Liver (tissue), 9 donors: ENCODE data around the gene PPDPF. TPM values are rescaled to one million over a fixed set of nuclear protein-coding genes. Genes with fewer than 3 reads are reported as not detected.

Source experiments
- DNase-seq: peaks from one replicate; pipeline ENCODE4 v3.0.0-alpha.2; 2017; ENCODE audit warnings: low spot score
- H3K27ac ChIP-seq, 2 donors: one replicate each; pipeline ENCODE4 v1.7.0; 2013; ENCODE audit warnings: inconsistent platforms in 2 of 2, low read length in 2 of 2, control low read depth in 1 of 2, low read depth in 1 of 2, mild to moderate bottlenecking in 1 of 2
- H3K27me3 ChIP-seq, 4 donors: one replicate each; pipeline versions ENCODE4 v1.6.1 to v1.7.0; 2013; ENCODE audit warnings: low read length in 3 of 4, inconsistent platforms in 1 of 4, mild to moderate bottlenecking in 1 of 4, moderate library complexity in 1 of 4; ENCODE audit not compliant: control insufficient read depth in 4 of 4, insufficient read depth in 4 of 4
- H3K36me3 ChIP-seq, 4 donors: one replicate each; pipeline versions ENCODE4 v1.6.1 to v1.7.0; 2013; ENCODE audit warnings: low read length in 3 of 4, mild to moderate bottlenecking in 3 of 4, low read depth in 1 of 4, moderate library complexity in 1 of 4; ENCODE audit not compliant: control insufficient read depth in 4 of 4, insufficient read depth in 3 of 4
- H3K4me1 ChIP-seq, 4 donors: one replicate each; pipeline versions ENCODE4 v1.6.1 to v1.7.0; 2013; ENCODE audit warnings: low read length in 3 of 4, mild to moderate bottlenecking in 3 of 4, moderate library complexity in 1 of 4; ENCODE audit not compliant: control insufficient read depth in 4 of 4, insufficient read depth in 4 of 4
- H3K4me3 ChIP-seq, 3 donors: one replicate each; pipeline versions ENCODE4 v1.6.1 to v1.7.0; 2013; ENCODE audit warnings: low read length in 3 of 3, control low read depth in 1 of 3, low read depth in 1 of 3, mild to moderate bottlenecking in 1 of 3
- H3K9ac ChIP-seq, 2 donors: one replicate each; pipeline ENCODE4 v1.7.0; 2013; ENCODE audit warnings: low read length in 2 of 2, mild to moderate bottlenecking in 2 of 2, moderate library complexity in 2 of 2, control low read depth in 1 of 2, low read depth in 1 of 2
- H3K9me3 ChIP-seq, 4 donors: one replicate each; pipeline versions ENCODE4 v1.6.1 to v1.7.0; 2013; ENCODE audit warnings: low read length in 3 of 4; ENCODE audit not compliant: control insufficient read depth in 4 of 4
- ATF3 ChIP-seq: IDR thresholded peaks from 2 replicates; pipeline ENCODE4 v1.6.1; 2016; ENCODE audit warnings: antibody characterized with exemption
- EGR1 ChIP-seq, 2 donors: IDR thresholded peaks; 2 replicates each; pipeline ENCODE4 v1.6.1; 2016 to 2018; ENCODE audit warnings: antibody characterized with exemption in 2 of 2, low read depth in 2 of 2
- FOXA1 ChIP-seq: IDR thresholded peaks from 2 replicates; pipeline ENCODE4 v1.6.1; 2016; ENCODE audit warnings: antibody characterized with exemption
- FOXA2 ChIP-seq: IDR thresholded peaks from 2 replicates; pipeline ENCODE4 v1.6.1; 2016; ENCODE audit warnings: antibody characterized with exemption
- GABPA ChIP-seq, 2 donors: IDR thresholded peaks in 1 of 2; conservative IDR thresholded peaks in 1 of 2; 2 replicates each; pipeline ENCODE4 v1.6.1; 2016; ENCODE audit warnings: antibody characterized with exemption in 2 of 2, mild to moderate bottlenecking in 1 of 2, moderate library complexity in 1 of 2
- HNF4A ChIP-seq, 2 donors: conservative IDR thresholded peaks; 2 replicates each; pipeline ENCODE4 v1.6.1; 2016; ENCODE audit warnings: antibody characterized with exemption in 2 of 2, mild to moderate bottlenecking in 2 of 2
- HNF4G ChIP-seq: IDR thresholded peaks from 2 replicates; pipeline ENCODE4 v1.6.1; 2016; ENCODE audit warnings: antibody characterized with exemption
- JUND ChIP-seq, 2 donors: IDR thresholded peaks; 2 replicates each; pipeline ENCODE4 v1.6.1; 2016; ENCODE audit warnings: antibody characterized with exemption in 2 of 2
- NR2F2 ChIP-seq: IDR thresholded peaks from 2 replicates; pipeline ENCODE4 v1.6.1; 2016; ENCODE audit warnings: antibody characterized with exemption
- RAD21 ChIP-seq, 2 donors: IDR thresholded peaks; 2 replicates each; pipeline ENCODE4 v1.6.1; 2016; ENCODE audit warnings: antibody characterized with exemption in 2 of 2, mild to moderate bottlenecking in 2 of 2
- RXRA ChIP-seq, 2 donors: IDR thresholded peaks; 2 replicates each; pipeline ENCODE4 v1.6.1; 2017 to 2018; ENCODE audit warnings: antibody characterized with exemption in 2 of 2, mild to moderate bottlenecking in 1 of 2
- YY1 ChIP-seq: IDR thresholded peaks from 2 replicates; pipeline ENCODE4 v1.6.1; 2016; ENCODE audit warnings: antibody characterized with exemption, mild to moderate bottlenecking
- WGBS: extraction: QIAGEN DNeasy Blood & Tissue Kit; methylation state at CpG from one replicate; pipeline ENCODE4 v1.1.7; 2013; 5-methylcytosine and 5-hydroxymethylcytosine counted together
- polyA plus RNA-seq, 2 donors: library from polyadenylated mRNA; stranded (reverse) in 1 of 2; unstranded in 1 of 2; fragments of 200-250 nt in 1 of 2; fragments of >200 nt in 1 of 2; fragmentation: Nextera tagmentation in 1 of 2; extraction: Ambion mirVana in 1 of 2; gene quantifications; one replicate each; pipeline versions ENCODE4 v1.2.1 to v1.2.3, GENCODE V29; 2013 to 2015
- total RNA-seq, 2 donors: library from RNA; depleted of rRNA; stranded (reverse); fragments of >200 nt; gene quantifications; one replicate each; pipeline ENCODE4 v1.2.3, GENCODE V29; 2014
- TF ChIP-seq, protein P1 (sequence below): IDR thresholded peaks from 2 replicates; pipeline ENCODE4 v1.6.1; 2016; ENCODE audit warnings: antibody characterized with exemption, mild to moderate bottlenecking
- TF ChIP-seq, protein P2 (sequence below): fragments of 150-350 bp; IDR thresholded peaks from 2 replicates; pipeline ENCODE4 v1.5.1; 2017; ENCODE audit warnings: improper control_type of control experiment, low read depth, low read length; ENCODE audit not compliant: missing input control
- donor health status: healthy.
- donor health status: healthy.
- donor health status: healthy.
- donor health status: healthy.
- donor health status: healthy.

PPDPF gene
- total and polyA plus RNA-seq, 4 donors = 8.3 to 196 (median 25.3) TPM

- H3K27me3 ChIP-seq = peaks cover 0 to 9% (median 2%) of the 10 kb centered on the region in 4 donors
- peaks cover 0 to 6% (median 2%) of the 10 kb centered on the region in 4 donors for H3K4me1 ChIP-seq
- H3K4me3 ChIP-seq = no peak overlapping the region
- no peaks in the 10 kb centered on the region for H3K36me3 ChIP-seq
- H3K9me3 ChIP-seq = peaks cover 0 to 6% (median 4%) of the 10 kb centered on the region in 4 donors
- 68% methylated on average over 15 of the region's 15 CpGs for WGBS
- TF ChIP-seq GABPA (IDR thresholded peaks at IDR 0.05 in 1 of 2, conservative IDR thresholded peaks at IDR 0.05 in 1 of 2) (no peak), YY1 (no peak), JUND (IDR thresholded peaks at IDR 0.05) (no peak), HNF4G (no peak), HNF4A (conservative IDR thresholded peaks at IDR 0.05) (no peak), ATF3 (no peak), NR2F2 (no peak)
- TF ChIP-seq, protein P1, sequence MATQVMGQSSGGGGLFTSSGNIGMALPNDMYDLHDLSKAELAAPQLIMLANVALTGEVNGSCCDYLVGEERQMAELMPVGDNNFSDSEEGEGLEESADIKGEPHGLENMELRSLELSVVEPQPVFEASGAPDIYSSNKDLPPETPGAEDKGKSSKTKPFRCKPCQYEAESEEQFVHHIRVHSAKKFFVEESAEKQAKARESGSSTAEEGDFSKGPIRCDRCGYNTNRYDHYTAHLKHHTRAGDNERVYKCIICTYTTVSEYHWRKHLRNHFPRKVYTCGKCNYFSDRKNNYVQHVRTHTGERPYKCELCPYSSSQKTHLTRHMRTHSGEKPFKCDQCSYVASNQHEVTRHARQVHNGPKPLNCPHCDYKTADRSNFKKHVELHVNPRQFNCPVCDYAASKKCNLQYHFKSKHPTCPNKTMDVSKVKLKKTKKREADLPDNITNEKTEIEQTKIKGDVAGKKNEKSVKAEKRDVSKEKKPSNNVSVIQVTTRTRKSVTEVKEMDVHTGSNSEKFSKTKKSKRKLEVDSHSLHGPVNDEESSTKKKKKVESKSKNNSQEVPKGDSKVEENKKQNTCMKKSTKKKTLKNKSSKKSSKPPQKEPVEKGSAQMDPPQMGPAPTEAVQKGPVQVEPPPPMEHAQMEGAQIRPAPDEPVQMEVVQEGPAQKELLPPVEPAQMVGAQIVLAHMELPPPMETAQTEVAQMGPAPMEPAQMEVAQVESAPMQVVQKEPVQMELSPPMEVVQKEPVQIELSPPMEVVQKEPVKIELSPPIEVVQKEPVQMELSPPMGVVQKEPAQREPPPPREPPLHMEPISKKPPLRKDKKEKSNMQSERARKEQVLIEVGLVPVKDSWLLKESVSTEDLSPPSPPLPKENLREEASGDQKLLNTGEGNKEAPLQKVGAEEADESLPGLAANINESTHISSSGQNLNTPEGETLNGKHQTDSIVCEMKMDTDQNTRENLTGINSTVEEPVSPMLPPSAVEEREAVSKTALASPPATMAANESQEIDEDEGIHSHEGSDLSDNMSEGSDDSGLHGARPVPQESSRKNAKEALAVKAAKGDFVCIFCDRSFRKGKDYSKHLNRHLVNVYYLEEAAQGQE = no peak
- no peak overlapping the region for H3K27ac ChIP-seq
- no peak overlapping the region for H3K9ac ChIP-seq
- DNase-seq = no peak
These were observed 17.8 kb upstream of the PPDPF start for GRCh38 chr20:63502671-63503172.

- Histone ChIP-seq H3K9me3 (peaks cover 0 to 6% (median 4%) of the 10 kb centered on the region in 4 donors), H3K27me3 (peaks cover 0 to 9% (median 1%) of the 10 kb centered on the region in 4 donors), H3K4me3 (no peak overlapping the region), H3K27ac (no peak overlapping the region), H3K9ac (no peak overlapping the region), H3K4me1 (peaks cover 0 to 3% (median 2%) of the 10 kb centered on the region in 4 donors), H3K36me3 (no peaks in the 10 kb centered on the region)
- TF ChIP-seq JUND (IDR thresholded peaks at IDR 0.05) (no peak), YY1 (no peak)
- TF ChIP-seq, protein P1 = no peak
- no peak for DNase-seq
- WGBS = 48% methylated on average over 7 of the region's 7 CpGs
These were observed 17.0 kb upstream of the PPDPF start for GRCh38 chr20:63503524-63503923.

- no peaks in the 10 kb centered on the region for H3K4me1 ChIP-seq
- no peaks in the 10 kb centered on the region for H3K36me3 ChIP-seq
- no peak overlapping the region for H3K27ac ChIP-seq
- WGBS = 85% methylated on average over 9 of the region's 9 CpGs
- DNase-seq = no peak
- H3K27me3 ChIP-seq = peaks cover 0 to 6% (median 1%) of the 10 kb centered on the region in 4 donors
- no peak overlapping the region for H3K4me3 ChIP-seq
- TF ChIP-seq, protein P1 = no peak
- TF ChIP-seq RAD21 (IDR thresholded peaks at IDR 0.05) = no peak
- TF ChIP-seq YY1 = no peak
- TF ChIP-seq, protein P2, sequence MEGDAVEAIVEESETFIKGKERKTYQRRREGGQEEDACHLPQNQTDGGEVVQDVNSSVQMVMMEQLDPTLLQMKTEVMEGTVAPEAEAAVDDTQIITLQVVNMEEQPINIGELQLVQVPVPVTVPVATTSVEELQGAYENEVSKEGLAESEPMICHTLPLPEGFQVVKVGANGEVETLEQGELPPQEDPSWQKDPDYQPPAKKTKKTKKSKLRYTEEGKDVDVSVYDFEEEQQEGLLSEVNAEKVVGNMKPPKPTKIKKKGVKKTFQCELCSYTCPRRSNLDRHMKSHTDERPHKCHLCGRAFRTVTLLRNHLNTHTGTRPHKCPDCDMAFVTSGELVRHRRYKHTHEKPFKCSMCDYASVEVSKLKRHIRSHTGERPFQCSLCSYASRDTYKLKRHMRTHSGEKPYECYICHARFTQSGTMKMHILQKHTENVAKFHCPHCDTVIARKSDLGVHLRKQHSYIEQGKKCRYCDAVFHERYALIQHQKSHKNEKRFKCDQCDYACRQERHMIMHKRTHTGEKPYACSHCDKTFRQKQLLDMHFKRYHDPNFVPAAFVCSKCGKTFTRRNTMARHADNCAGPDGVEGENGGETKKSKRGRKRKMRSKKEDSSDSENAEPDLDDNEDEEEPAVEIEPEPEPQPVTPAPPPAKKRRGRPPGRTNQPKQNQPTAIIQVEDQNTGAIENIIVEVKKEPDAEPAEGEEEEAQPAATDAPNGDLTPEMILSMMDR = no peak
- no peak for TF ChIP-seq RXRA (IDR thresholded peaks at IDR 0.05)
- TF ChIP-seq FOXA2 = no peak
- TF ChIP-seq FOXA1 = no peak
- TF ChIP-seq JUND (IDR thresholded peaks at IDR 0.05) = no peak
- no peak for TF ChIP-seq NR2F2
- TF ChIP-seq EGR1 (IDR thresholded peaks at IDR 0.05; ENCODE audit: low read depth in 2 of 2) = no peak
- H3K9me3 ChIP-seq = peaks cover 0 to 6% (median 4%) of the 10 kb centered on the region in 4 donors
- H3K9ac ChIP-seq = no peak overlapping the region
These were observed 15.9 kb upstream of the PPDPF start for GRCh38 chr20:63504642-63505041.
